ENCODE results near the gene RASAL3.

GRCh38 chr19:15444505-15445226 is 19.7 kb downstream of the RASAL3 start:
- TF ChIP-seq POLR2AphosphoS5 (IDR thresholded peaks at IDR 0.05; ENCODE audit: borderline replicate concordance, low read depth, low read length), result no peak
- no peak for TF ChIP-seq EZH2 (IDR thresholded peaks at IDR 0.05)
- no peak for TF ChIP-seq FOXP2 (optimal IDR thresholded peaks at IDR 0.05; ENCODE audit: control extremely low read depth, extremely low read length, insufficient read depth)
